NT2/D1 (cell line): ENCODE results near the gene ACO1.

Experiments used
- SUZ12 ChIP-seq: IDR thresholded peaks from 2 replicates; pipeline ENCODE4 v1.6.1; 2011; ENCODE audit not compliant: insufficient read length, insufficient read depth; ENCODE audit errors: extremely low read depth
- YY1 ChIP-seq: IDR thresholded peaks from 2 replicates; pipeline ENCODE4 v1.6.1; 2011; ENCODE audit not compliant: insufficient read length, insufficient read depth
- ZNF274 ChIP-seq: IDR thresholded peaks from 2 replicates; pipeline ENCODE4 v1.6.1; 2011; ENCODE audit warnings: mild to moderate bottlenecking, low read depth, low read length

DNA sequence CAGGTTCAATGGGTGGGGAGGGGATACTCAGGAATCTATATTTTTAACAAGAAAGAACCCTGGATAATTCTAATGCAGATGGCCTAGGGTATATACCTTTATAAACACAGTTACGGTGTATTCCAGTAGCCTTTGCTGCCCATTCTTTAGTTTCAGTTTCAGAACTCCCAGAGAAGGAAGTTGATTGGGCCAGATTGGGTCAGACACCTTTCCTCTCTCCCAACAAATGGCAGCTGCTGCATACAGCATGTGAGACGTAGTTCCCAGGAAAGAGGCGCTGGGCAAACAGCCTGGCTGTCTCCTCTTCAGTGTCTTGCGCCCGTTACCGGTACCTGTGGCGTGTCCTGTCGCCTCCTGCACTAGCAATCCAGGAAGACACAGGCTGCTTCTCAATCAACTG lies 20.4 kb downstream of the ACO1 start:
- no peak for TF ChIP-seq SUZ12
- no peak for TF ChIP-seq ZNF274
- no peak for TF ChIP-seq YY1
